GM18508 (cell line): ENCODE measurements around the gene PSKH1.
"Not testable (repeated sequence)": the region's sequence is repeated elsewhere in the genome, so short reads cannot be mapped to it uniquely, and the experiment has no call there.

Experiments used
- ATAC-seq: cut with Tn5 transposase; IDR thresholded peaks from one replicate; pipeline ENCODE4 v1.9.1; 2021; ENCODE audit warnings: moderate number of reproducible peaks; ENCODE audit not compliant: insufficient read depth, unreplicated experiment

PSKH1 gene

GRCh38 chr16:67892899-67893742, at the start of gene PSKH1:
TSS of gene PSKH1 (plus strand) at chr16:67893254. CDS start at chr16:67908750, 15,496 bp downstream.
- ATAC-seq, result peak; percentile 74

GRCh38 chr16:67843343-67843765, 49.7 kb upstream of the PSKH1 start:
- no peak for ATAC-seq

DNA sequence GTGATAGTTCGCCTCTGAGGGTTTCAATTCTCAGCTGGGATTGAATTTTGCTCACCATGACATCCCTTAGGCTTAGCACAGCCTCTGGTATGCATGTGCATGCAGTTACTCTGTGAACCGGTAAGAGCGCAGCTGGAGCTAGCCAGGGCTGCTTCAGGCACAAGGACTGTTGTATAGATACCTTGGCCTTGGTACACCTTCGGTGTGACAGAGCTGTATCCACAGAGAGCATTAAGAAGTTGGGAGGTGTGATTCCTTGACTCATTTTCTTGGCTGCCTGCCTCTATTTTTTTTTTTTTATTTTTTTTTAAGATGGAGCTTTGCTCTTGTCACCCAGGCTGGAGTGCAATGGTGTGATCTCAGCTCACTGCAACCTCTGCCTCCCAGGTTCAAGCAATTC, 48.6 kb upstream of the PSKH1 start:
- ATAC-seq, result no peak

DNA sequence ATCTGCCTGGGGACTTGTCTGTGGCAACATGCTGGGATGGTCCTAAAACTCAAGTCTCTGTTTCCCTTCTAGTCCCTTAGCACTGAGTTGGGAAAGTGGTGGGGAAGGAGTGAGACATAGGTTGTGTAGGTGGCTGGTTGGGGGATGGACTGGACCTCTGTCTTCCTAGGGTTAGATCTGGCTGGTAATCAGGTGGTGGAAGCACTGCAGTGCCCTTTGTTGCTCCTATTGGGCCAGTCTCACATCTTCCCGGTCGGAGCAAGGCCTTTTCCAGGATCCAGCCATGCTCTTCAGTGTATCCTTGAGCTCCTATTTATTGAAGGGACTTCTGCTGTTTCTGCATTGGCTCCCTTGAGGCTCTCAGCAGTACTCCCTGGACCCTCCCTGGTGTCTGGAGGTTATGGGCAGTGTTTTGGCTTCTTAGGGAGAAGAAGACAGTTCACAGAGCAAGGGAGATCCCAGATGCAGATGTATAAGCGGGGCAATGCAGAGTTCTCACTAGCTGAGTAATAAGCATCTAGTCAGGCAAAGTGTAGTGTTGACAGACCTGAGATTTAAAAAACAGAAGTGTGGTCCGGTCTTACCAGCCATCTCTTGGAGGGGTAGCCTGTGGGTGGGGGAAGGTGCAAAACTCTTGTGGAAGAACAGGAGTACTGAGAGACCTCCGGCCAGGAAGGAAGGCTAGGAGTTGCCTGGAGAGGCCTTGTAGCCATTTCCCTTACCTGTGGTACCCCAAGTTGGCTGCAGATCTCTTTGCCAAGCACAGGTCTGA, 47.6 kb upstream of the PSKH1 start:
- no peak for ATAC-seq

- ATAC-seq, result no peak
These were observed 47.1 kb upstream of the PSKH1 start for GRCh38 chr16:67846063-67846319.

DNA sequence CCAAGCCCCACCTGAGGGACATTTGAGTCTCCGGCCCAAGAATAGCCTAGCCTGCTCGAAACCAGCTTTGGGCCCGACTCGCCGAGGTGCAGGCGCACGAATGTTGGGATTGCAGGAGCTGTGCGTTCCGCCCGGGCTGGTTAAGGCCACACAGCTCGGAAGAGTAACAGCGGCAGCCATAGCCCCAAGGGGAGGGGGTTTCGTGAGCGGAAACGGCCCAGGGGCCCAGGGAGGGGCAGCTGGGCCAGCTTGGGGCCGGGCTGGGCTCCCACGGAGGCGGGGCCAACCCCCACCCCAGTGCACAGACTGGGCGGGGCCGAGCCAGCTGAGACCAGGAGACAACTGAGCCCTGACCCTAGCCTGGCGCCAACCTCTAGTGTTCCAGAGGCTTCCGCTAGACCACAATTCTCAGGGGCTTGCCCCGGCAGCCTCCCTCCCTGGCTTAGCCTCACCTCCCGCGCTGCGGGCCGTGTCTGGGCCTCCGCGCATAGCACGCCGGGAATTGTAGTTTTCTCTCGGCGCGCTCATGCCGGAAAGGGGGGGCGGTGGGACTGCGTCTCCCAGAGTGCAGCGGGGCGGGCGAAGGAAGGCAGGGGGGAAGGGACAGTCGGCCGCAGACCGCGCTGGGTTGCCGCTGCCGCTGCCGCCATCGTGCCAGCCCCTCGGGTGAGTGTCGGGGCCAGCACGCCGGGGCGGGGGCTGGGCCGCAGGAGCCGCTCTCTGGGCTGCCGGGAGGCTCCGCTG, 46.6 kb upstream of the PSKH1 start, which contains the start of gene NUTF2:
Gene NUTF2, plus strand, starts transcription at position 614 of the 744 bp plus-strand sequence. CDS start 18,198 bp downstream, outside the sequence.
- peak; percentile 43 for ATAC-seq

DNA sequence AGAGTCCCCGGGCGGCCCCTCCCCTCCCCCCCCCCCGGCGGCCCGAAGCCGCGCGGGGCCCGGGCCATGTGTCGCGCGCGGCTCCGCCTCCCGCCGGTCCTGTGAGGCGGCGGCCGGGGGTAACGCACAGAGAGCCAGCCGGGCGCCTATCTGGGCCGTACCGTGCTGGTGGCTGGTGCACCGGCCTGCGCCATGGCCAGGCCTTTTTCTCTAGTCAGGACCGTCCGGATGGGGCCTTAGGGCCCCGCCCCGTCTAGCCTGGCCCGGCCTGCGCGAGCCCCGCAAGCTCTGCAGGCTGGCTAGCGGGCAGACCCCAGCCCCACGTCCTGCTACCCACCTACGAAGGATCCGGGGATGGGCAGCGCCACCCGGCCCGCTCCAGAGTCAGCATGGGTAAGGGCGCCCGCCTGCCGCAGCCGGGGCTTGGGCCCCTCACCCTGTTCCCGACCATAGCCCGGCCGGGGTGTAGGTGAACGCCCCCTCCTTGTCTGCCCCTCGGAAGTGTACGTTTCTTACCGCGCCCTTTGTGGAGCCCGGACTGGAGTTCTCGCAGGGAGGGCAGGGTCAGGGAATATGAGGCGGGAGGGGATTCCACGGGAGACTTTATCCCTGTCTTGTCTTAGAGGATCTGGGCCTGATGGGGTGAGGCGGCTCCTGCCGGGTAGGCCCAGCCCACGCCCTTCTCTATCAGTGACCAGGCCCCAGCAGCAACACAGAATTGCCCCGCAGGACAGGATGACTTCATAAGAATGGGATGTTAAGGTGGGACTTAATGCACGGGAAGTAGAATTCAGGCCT, 45.8 kb upstream of the PSKH1 start, which contains the start of gene CENPT:
Gene CENPT, minus strand, starts transcription at position 630 of the 798 bp plus-strand sequence. CDS start 13,834 bp downstream, outside the sequence.
- ATAC-seq, result peak; percentile 20

- ATAC-seq, result no peak
These were observed 44.9 kb upstream of the PSKH1 start for GRCh38 chr16:67848118-67848517.

GRCh38 chr16:67853670-67854069, 39.4 kb upstream of the PSKH1 start:
- no peak for ATAC-seq

GRCh38 chr16:67855789-67856188, 37.3 kb upstream of the PSKH1 start:
- no peak for ATAC-seq

GRCh38 chr16:67856927-67857546, 36.0 kb upstream of the PSKH1 start:
- no peak for ATAC-seq

DNA sequence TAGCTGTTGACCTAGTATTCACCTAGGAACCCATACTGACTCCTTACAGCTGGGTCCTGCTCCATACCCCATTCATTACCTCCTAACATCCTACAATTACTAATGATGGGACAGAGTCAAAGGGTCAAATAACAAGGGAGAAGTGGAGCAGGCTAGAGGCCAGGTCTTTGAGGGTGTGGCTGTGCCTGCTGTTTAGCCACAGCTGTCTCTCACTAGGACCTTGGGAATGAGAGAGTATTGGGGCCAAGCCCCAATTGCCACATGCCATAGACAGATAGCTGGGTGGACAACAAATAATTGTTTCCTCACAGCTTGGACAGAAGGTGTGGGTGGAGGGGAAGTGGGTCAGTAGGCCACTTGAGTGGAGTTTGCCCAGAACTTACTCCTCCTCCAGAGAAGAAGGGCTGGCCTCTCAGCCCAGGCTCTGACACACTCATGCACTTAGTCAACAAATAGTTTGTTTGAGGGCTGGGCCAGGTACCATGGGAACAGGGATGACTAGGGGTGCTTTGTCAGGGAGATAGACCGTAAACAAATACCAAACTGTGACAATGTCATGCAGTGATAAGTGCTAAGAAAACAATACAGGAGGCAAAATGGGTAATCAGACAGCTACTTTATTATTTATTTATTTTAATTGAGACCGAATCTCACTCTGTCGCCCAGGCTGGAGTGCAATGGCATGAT, 35.4 kb upstream of the PSKH1 start:
- no peak for ATAC-seq

GRCh38 chr16:67858500-67858899, 34.6 kb upstream of the PSKH1 start:
- no peak for ATAC-seq

DNA sequence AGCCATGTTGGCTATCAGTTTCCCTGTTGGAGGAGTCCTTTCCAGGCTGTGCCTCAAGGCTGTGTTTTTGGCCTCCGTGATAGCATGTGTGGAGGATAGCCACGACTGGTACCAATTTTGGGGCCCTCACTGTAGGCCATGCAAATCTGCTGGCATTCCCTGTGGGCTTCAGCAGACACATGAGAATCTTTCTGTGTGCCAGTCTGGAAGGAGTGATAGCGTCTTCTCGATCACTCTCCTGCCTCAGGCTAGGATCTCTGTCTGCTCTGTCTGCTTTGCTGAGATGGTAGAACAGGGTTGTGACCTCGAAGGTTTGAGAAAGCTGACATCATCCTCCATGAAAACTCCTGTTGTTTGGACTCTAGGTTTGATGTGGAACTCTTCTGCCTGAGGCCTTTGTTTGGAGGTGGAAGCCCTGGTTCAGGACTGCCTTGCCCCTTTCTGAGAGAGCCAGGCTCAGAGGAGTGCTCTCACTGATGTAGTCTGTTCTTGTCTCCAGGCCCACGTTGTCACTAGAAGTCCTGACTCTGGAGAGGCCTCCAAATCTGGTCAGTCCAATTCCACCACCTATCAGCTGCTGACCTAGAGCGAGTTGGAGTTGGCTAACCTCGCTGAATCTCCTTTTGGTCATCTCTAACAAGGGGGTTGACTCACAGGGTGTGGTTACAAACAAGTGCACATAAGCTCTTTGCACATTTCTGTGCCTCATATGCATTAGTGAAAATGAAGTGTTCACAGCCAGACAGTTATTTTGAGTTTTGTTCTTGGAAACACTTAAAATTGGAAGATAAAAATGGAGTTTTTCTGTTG, 32.3 kb upstream of the PSKH1 start:
- no peak for ATAC-seq

- ATAC-seq, result no peak
These were observed 31.2 kb upstream of the PSKH1 start for GRCh38 chr16:67861877-67862276.

GRCh38 chr16:67862623-67863583, 30.2 kb upstream of the PSKH1 start:
- ATAC-seq, result no peak

- not testable (repeated sequence) for ATAC-seq
These were observed 29.0 kb upstream of the PSKH1 start for GRCh38 chr16:67864044-67864443.
